Esophagus muscularis mucosa (tissue), 4 donors: ENCODE measurements around the gene PITRM1. TPM values are rescaled to one million over a fixed set of nuclear protein-coding genes. Genes with fewer than 3 reads are reported as not detected.

ENCODE experiments used
- DNase-seq: peaks from one replicate; pipeline ENCODE4 v3.0.0-alpha.2; 2017; ENCODE audit errors: extremely low spot score
- H3K27ac ChIP-seq, 4 donors: fragments of 200-600 bp; sonication (generic); replicated peaks in 1 of 4; 1 replicate in 3 of 4; 2 replicates in 1 of 4; pipeline ENCODE4 v1.5.1; 2016 to 2019; ENCODE audit warnings: mild to moderate bottlenecking in 1 of 4
- H3K27me3 ChIP-seq, 4 donors: fragments of 200-600 bp; sonication (generic); one replicate each; pipeline versions ENCODE4 v1.5.1 to v1.6.0; 2016 to 2019
- H3K36me3 ChIP-seq, 4 donors: fragments of 200-600 bp; sonication (generic); one replicate each; pipeline ENCODE4 v1.5.1; 2016 to 2019
- H3K4me1 ChIP-seq, 4 donors: fragments of 200-600 bp; sonication (generic); one replicate each; pipeline ENCODE4 v1.5.1; 2016 to 2019
- H3K4me3 ChIP-seq, 4 donors: fragments of 200-600 bp; sonication (generic); 1 replicate in 2 of 4; 2 replicates in 2 of 4; pipeline ENCODE4 v1.5.1; 2016 to 2019; ENCODE audit warnings: mild to moderate bottlenecking in 4 of 4, moderate library complexity in 1 of 4
- H3K9me3 ChIP-seq, 4 donors: fragments of 200-600 bp; sonication (generic); 1 replicate in 3 of 4; 2 replicates in 1 of 4; pipeline ENCODE4 v1.5.1; 2016 to 2019
- CTCF ChIP-seq, 3 experiments: fragments of 200-600 bp in 2 of 3; fragments of 450-650 bp in 1 of 3; sonication (generic) in 2 of 3; IDR thresholded peaks; one replicate each; pipeline ENCODE4 v1.5.1; 2017 to 2019; ENCODE audit warnings: antibody characterized with exemption in 3 of 3, mild to moderate bottlenecking in 2 of 3, moderate library complexity in 1 of 3
- EP300 ChIP-seq: sonication (generic); formaldehyde crosslinking; IDR thresholded peaks from one replicate; pipeline ENCODE4 v1.6.1; 2017; ENCODE audit warnings: antibody characterized with exemption
- POLR2A ChIP-seq: fragments of 450-650 bp; IDR thresholded peaks from one replicate; pipeline ENCODE4 v1.6.1; 2017; ENCODE audit warnings: antibody characterized with exemption, moderate library complexity, mild to moderate bottlenecking, low read depth
- POLR2AphosphoS5 ChIP-seq, 2 donors: sonication (generic); formaldehyde crosslinking; IDR thresholded peaks; one replicate each; pipeline ENCODE4 v1.6.1; 2017; ENCODE audit warnings: antibody characterized with exemption in 2 of 2
- WGBS: methylation state at CpG from one replicate; pipeline ENCODE4 v1.1.5; 2018; 5-methylcytosine and 5-hydroxymethylcytosine counted together
- intact Hi-C: fragments of 100-400 bp; cut with DNase I; formaldehyde crosslinking; loops from one replicate; pipeline ENCODE4 v1.15.1; 2023
- total RNA-seq, 4 donors: library from RNA; depleted of rRNA; stranded (reverse); fragments of >200 nt; gene quantifications; one replicate each; pipeline versions ENCODE4 v1.1.0 to v1.2.1, GENCODE V29; 2016

The PITRM1 gene
- total RNA-seq, 4 donors from 2014 or later, result 75.5 to 103 (median 84.9) TPM

- Histone ChIP-seq H3K27me3 (no peaks in the 10 kb centered on the region), H3K27ac (no peak overlapping the region), H3K9me3 (no peaks in the 10 kb centered on the region), H3K4me3 (no peak overlapping the region), H3K36me3 (peaks cover 77 to 100% (median 99%) of the 10 kb centered on the region in 4 donors), H3K4me1 (no peaks in the 10 kb centered on the region)
- TF ChIP-seq CTCF (IDR thresholded peaks at IDR 0.05) (no peak), POLR2A (no peak), EP300 (no peak)
- 69% methylated on average over 6 of the region's 9 CpGs for WGBS
- no peak for DNase-seq
- intact Hi-C loops, result no loop called here
These were observed 23.6 kb downstream of the PITRM1 start for GRCh38 chr10:3148994-3149393.

- no peak for DNase-seq
- peaks cover 75 to 100% (median 99%) of the 10 kb centered on the region in 4 donors for H3K36me3 ChIP-seq
- intact Hi-C loops, result no loop called here
These were observed 24.5 kb downstream of the PITRM1 start for GRCh38 chr10:3148041-3148440.

DNA sequence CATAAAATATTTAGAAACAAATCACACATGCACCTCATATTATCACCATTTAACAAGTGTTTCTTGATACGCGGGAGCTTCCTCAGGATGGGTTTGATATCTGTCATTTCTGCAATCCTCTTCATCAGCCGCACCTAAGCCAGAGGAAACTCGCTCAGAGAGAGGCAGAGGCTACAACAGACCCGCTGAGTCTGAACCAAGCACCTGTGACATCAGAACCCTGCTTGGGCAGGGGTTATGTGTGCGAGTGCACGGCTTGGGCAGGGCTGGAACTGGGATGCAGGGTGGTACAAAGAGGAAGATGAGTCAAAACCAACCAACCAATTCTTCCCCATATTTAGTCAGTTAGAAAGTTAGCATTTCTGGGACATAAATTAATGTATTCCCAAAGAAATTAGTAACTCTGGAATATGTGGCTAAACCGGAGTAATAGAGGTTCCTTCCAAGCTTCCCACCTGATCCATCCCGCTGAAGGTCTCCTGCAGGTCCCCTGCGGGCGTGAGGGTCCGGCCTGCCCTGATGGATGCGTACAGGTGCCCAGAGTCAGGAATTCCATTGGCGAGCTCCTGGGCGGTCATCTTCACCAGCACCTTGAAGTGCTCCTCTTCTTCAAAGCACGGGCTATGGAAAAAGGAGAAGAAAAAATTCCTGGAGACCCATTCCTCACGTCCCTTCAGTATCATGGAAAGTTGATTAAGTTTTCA, 25.3 kb downstream of the PITRM1 start:
- no peak overlapping the region for H3K4me3 ChIP-seq
- H3K9me3 ChIP-seq, result no peaks in the 10 kb centered on the region
- H3K4me1 ChIP-seq, result peaks cover 0 to under 1% (median 0%) of the 10 kb centered on the region in 4 donors
- H3K27me3 ChIP-seq, result no peaks in the 10 kb centered on the region
- H3K27ac ChIP-seq, result no peak overlapping the region
- intact Hi-C loops, result no loop called here
- WGBS, result 86% methylated on average over 15 of the region's 17 CpGs
- TF ChIP-seq POLR2AphosphoS5 (IDR thresholded peaks at IDR 0.05) (no peak), POLR2A (no peak), CTCF (IDR thresholded peaks at IDR 0.05) (no peak), EP300 (no peak)
- no peak for DNase-seq
- peaks cover 72 to 100% (median 98%) of the 10 kb centered on the region in 4 donors for H3K36me3 ChIP-seq

More at GRCh38 chr10:3148041-3148440, 24.5 kb downstream of the PITRM1 start:
- TF ChIP-seq EP300 (no peak), CTCF (IDR thresholded peaks at IDR 0.05) (no peak), POLR2A (no peak), POLR2AphosphoS5 (IDR thresholded peaks at IDR 0.05) (no peak)
- WGBS, result 81% methylated on average over 17 of the region's 17 CpGs
- Histone ChIP-seq H3K4me1 (no peaks in the 10 kb centered on the region), H3K4me3 (no peak overlapping the region), H3K27ac (no peak overlapping the region), H3K9me3 (no peaks in the 10 kb centered on the region), H3K27me3 (no peaks in the 10 kb centered on the region)

GRCh38 chr10:3146289-3146688, 26.3 kb downstream of the PITRM1 start:
- Histone ChIP-seq H3K4me3 (no peak overlapping the region), H3K27me3 (no peaks in the 10 kb centered on the region), H3K27ac (no peak overlapping the region), H3K9me3 (no peaks in the 10 kb centered on the region), H3K36me3 (peaks cover 64 to 100% (median 98%) of the 10 kb centered on the region in 4 donors), H3K4me1 (peaks cover 0 to 11% (median 7%) of the 10 kb centered on the region in 4 donors)
- TF ChIP-seq CTCF (IDR thresholded peaks at IDR 0.05) (no peak), POLR2A (no peak), POLR2AphosphoS5 (IDR thresholded peaks at IDR 0.05) (no peak)
- intact Hi-C loops, result no loop called here
- WGBS, result 95% methylated on average over 8 of the region's 8 CpGs
- DNase-seq, result no peak
